ENCODE measurements around the gene WASHC4.

Gene WASHC4

GRCh38 chr12:105214670-105215375, 107.3 kb downstream of the WASHC4 start:
- no peak overlapping the region for H3K4me3 ChIP-seq (ENCODE audit: low read depth, low read length)
- TF ChIP-seq CTCF (IDR thresholded peaks at IDR 0.05; ENCODE audit: insufficient read depth, low read depth, low read length, missing control alignments): no peak
- no peak for DNase-seq (ENCODE audit: low read depth)

- no peak for TF ChIP-seq CTCF (IDR thresholded peaks at IDR 0.05; ENCODE audit: insufficient read depth, low read depth, low read length, missing control alignments)
- H3K4me3 ChIP-seq (ENCODE audit: low read depth, low read length): no peak overlapping the region
These were observed 110.9 kb downstream of the WASHC4 start for GRCh38 chr12:105218434-105218833.

More at GRCh38 chr12:105218434-105218833, 110.9 kb downstream of the WASHC4 start:
- no peak for DNase-seq (ENCODE audit: low read depth)

Measured in GM12865 (cell line).